ENCODE measurements around the gene BCAS1. TPM values are rescaled to one million over a fixed set of nuclear protein-coding genes. Genes with fewer than 3 reads are reported as not detected.
"Not testable (repeated sequence)": the region's sequence is repeated elsewhere in the genome, so short reads cannot be mapped to it uniquely, and the experiment has no call there.

The BCAS1 gene
- total RNA-seq, 1 donor from 2014 or later, result 1.8 TPM

GRCh38 chr20:53981752-53982437, 88.5 kb downstream of the BCAS1 start:
- ATAC-seq, result no peak

GRCh38 chr20:53981130-53981529, 89.3 kb downstream of the BCAS1 start:
- no peak for ATAC-seq

- no peak for ATAC-seq
Observed at GRCh38 chr20:53980031-53980465, 90.3 kb downstream of the BCAS1 start.

GRCh38 chr20:53978497-53978896, 91.9 kb downstream of the BCAS1 start:
- no peak for ATAC-seq

- no peak for ATAC-seq
Observed at GRCh38 chr20:53977391-53977790, 93.0 kb downstream of the BCAS1 start.

- ATAC-seq, result no peak
Observed at GRCh38 chr20:53975761-53976160, 94.6 kb downstream of the BCAS1 start.

GRCh38 chr20:53974785-53975555, 95.4 kb downstream of the BCAS1 start:
- ATAC-seq, result no peak

GRCh38 chr20:53973882-53974281, 96.5 kb downstream of the BCAS1 start:
- ATAC-seq, result not testable (repeated sequence)

GRCh38 chr20:53972179-53972578, 98.2 kb downstream of the BCAS1 start:
- no peak for ATAC-seq

- no peak for ATAC-seq
Observed at GRCh38 chr20:53971096-53971683, 99.2 kb downstream of the BCAS1 start.

- no peak for ATAC-seq
Observed at GRCh38 chr20:53970232-53970631, 100.2 kb downstream of the BCAS1 start.

- no peak for ATAC-seq
Observed at GRCh38 chr20:53967527-53967926, 102.9 kb downstream of the BCAS1 start.

- no peak for ATAC-seq
Observed at GRCh38 chr20:53966774-53967398, 103.5 kb downstream of the BCAS1 start.

GRCh38 chr20:53964501-53965253, 105.7 kb downstream of the BCAS1 start:
- no peak for ATAC-seq

GRCh38 chr20:53964067-53964466, 106.3 kb downstream of the BCAS1 start:
- peak; percentile 57 for ATAC-seq

GRCh38 chr20:53963635-53964034, 106.8 kb downstream of the BCAS1 start:
- ATAC-seq, result no peak

GRCh38 chr20:53962388-53962787, 108.0 kb downstream of the BCAS1 start:
- ATAC-seq, result no peak

- ATAC-seq, result no peak
Observed at GRCh38 chr20:53961527-53961926, 108.9 kb downstream of the BCAS1 start.

GRCh38 chr20:53960579-53961272, 109.7 kb downstream of the BCAS1 start:
- no peak for ATAC-seq

GRCh38 chr20:53959911-53960578, 110.3 kb downstream of the BCAS1 start:
- no peak for ATAC-seq

GRCh38 chr20:53958260-53958659, 112.1 kb downstream of the BCAS1 start:
- ATAC-seq, result no peak
